ENCODE measurements around the gene DYNLT4.
"Not testable (repeated sequence)": the region's sequence is repeated elsewhere in the genome, so short reads cannot be mapped to it uniquely, and the experiment has no call there.

The DYNLT4 gene

GRCh38 chr1:44766421-44766820 lies 40.7 kb downstream of the DYNLT4 start:
- not testable (repeated sequence) for DNase-seq (ENCODE audit: low read depth in 1 of 2, low spot score in 1 of 2)

GRCh38 chr1:44760876-44761275 lies 46.3 kb downstream of the DYNLT4 start:
- DNase-seq (ENCODE audit: low read depth in 1 of 2, low spot score in 1 of 2), result no peak

GRCh38 chr1:44759077-44759476 lies 48.1 kb downstream of the DYNLT4 start:
- DNase-seq (ENCODE audit: low read depth in 1 of 2, low spot score in 1 of 2), result no peak

- DNase-seq (ENCODE audit: low read depth in 1 of 2, low spot score in 1 of 2), result no peak
Measured at GRCh38 chr1:44757420-44757819, 49.7 kb downstream of the DYNLT4 start.

Data from stimulated activated CD4-positive, alpha-beta T cell treated with anti-CD3 and anti-CD28 coated beads, Interleukin-15, amount 100 ng/mL, for 1 hour (primary cell).